Activated naive CD4-positive, alpha-beta T cell treated with Interleukin-2 at 50 U/mL for 16 hours (primary cell): Measurements from ENCODE around the gene KLHDC8A.

Experiments
- DNase-seq: peaks from one replicate; pipeline ENCODE4 v3.0.0-alpha.2; 2020

The KLHDC8A gene

DNA sequence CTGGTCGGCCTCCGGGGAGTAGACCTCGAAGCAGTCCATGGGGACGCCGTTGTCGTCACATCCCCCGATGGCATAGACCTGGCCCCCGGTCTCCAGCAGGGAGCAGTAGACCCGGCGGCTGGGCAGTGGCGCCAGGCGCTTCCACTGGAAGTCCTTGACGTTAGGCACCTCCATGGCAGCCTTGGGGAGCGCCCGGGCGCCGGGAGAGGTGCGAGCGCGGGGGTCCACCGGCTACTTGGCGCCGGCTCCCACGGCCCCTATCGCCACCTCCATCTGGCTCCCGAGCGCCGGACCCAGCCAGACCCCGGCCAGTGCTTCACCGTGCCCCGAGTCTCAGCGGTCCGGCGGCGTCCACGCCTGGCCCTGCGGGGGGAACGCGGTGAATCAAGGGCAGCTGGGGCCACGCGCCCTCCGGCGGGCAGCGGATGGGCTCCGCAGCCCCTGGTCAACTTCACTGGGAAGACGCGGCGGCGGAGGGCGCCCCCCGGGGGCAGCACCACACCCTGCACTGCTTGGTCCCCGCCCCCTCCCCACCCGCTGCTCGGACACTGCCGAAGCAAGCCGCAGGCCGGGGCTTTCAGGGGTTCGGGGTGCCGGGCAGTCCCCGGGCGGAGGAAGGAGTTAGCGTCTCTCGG, 13.2 kb downstream of the KLHDC8A start:
- DNase-seq: no peak

DNA sequence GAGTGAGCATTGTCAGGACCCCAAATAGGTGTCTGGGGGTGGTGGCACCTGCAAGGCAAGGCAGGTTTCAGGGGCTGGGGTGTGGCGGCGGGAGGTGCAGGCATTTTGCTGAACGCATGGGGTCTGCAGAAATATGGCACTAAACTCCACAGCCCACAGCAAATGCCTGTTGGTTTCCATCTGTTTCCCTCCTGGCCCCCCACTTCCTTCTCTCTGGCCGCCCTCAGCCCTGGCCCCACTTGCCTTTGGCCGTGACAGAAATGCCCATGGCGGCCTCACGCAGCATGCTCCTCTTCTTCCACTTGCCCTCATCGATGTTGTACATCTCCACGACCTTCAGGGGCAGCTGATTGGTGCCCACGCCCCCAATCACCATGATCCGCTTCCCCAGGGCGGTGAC, 13.7 kb downstream of the KLHDC8A start:
- DNase-seq: no peak

DNA sequence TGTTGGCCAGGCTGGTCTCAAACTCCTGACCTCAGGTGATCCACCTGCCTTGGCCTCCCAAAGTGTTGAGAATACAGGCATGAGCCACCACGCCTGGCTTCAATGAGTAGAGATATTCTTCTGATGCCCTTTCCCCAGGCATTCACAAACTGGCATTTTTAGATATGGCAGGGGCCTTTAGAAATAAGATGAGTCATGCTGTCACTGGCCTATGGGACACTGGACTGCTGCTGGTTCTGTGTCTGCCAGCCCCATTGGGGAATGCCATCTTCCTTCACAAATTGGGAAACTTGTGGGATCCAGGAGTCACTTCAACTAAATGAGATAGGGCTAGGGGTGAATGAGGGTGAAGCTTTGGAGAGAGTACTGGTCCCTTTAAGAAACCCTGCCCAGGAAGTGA, 16.0 kb downstream of the KLHDC8A start:
- no peak for DNase-seq

DNA sequence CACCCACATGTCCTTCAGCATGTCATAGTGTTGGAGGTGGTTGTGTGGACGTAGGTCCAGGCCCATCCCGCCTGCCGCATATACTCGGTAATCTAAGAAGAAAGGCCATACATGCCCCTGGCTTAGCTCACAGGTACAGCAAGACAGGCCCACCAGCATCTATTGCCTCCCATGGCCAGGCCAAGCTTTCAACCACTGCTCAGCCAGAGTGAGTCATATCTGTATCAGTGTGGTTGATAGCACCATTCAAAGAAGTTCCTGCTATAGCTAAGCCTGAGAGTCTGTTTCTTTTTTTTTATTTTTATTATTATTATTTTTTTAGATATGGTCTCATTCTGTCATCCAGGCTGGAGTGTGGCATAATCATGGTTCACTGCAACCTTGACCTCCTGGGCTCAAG, 17.0 kb downstream of the KLHDC8A start:
- DNase-seq: no peak

DNA sequence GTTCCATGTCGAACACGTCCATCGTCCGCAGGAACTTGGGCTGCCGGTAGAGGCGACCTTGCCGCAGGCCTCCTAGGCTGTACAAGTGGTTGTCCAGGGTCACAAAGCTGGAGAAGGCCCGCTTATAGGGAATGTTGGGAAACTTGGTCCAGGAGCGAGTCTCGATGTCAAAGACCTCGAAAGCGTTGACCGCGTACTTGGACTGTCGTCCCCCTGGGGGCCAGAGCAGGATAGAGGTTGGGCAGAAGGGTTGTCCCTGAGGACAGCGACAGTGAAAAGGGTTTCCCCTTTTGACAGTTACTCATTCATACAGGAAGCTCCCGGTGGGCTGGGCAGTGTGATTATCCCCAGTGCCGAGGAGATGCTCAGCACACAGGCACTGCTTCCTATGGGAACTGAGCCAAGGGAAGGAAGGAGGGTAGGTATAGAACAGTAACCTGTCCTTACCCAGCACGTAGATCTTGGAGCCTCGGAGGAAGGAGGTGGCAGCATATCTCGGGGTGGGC, 17.5 kb downstream of the KLHDC8A start:
- no peak for DNase-seq

DNA sequence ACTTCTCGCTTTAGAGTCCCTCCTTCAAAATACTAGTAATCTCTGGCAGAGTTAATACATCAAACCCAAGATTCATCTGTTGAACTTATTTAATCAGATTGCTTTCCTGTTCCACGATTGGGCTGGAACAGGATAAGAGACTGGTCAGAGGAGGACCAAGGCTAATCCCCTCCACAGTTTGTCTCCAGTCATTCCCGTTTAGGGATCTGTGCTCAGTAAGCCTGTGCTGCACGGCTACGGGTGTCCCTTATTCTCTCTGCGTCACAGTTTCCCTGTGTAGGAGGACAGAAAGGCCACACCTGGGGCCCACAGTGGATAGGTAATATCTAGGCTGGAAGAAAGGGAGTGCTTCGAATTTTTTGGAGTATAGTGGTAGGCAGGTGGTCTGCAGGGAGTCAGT, 18.7 kb downstream of the KLHDC8A start:
- DNase-seq: no peak

DNA sequence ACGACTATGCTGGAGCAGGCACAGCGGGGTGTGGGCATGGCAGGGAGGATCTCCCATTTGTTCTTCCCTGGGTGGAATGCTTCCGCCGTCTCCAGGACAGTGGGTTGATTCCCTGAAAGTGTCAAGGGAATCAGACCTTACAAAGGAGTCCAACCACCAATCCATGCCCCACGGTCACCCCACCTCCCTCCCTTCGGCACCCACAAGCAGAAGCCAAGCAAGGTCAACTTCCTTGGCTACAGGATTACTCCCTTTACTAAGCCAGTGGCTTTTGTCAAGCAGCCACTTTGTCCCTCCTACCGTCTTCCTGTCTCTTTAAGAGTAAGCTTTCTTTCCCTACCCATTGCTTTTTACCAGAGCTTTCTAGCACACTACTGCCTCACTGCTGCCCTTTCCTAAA, 19.2 kb downstream of the KLHDC8A start:
- no peak for DNase-seq

DNA sequence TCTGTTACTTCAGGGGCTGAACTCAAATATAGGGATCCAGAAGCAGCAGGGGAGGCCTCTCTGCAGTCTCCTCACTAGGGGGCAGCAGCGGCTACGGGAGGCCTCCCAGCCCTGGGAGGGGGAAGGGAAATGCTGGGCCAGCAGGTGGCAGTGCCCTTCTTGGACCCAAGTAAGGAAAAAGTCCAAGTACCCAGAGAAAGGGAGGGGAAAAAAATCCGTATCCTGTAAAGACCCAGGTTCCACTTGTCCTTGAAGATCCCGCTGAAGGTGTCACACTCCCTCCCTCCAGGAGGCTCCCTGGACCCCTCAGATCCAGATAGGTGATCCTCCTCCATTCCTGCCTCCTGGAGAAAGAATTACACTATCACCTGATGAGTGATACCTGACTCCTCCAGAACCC, 21.0 kb downstream of the KLHDC8A start:
- DNase-seq: peak; percentile 77

DNA sequence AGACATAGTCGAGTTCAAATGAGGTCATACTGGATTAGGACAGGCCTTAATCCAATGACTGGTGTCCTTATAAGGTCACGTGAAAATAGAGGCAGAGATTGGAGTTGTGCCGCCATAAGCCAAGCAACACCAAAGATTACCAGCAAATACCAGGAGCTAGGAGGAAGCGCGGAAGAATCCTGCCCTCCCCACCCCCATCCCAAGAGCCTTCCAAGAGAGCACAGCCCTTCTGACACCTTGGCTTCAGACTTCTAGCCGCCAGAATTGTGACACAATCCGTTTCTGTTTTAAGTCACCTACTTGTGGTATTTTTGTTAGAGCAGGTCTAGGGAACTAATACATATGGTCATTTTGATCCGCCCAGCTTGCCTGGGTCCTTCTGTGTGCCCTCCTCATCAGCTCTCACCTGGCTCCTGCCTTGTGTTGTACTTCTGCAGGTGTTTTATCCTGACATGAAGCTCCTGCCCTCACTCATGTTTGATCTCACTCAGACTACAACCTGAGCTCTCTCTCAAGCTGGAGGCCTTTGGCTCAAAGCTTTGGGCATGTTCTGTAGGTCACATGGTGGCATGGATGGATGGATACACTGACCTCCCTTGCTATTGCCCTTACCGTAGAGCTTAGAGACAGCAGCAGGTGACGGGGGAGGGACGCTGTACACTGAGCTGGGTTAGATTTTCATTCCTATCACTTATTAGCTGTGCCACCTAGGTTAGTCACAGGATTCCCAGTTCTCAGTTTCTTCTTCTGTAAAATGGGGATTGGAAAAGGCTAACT, 24.5 kb downstream of the KLHDC8A start:
- DNase-seq: no peak

- DNase-seq: no peak
Observed at GRCh38 chr1:205330150-205330549, 26.6 kb downstream of the KLHDC8A start.

DNA sequence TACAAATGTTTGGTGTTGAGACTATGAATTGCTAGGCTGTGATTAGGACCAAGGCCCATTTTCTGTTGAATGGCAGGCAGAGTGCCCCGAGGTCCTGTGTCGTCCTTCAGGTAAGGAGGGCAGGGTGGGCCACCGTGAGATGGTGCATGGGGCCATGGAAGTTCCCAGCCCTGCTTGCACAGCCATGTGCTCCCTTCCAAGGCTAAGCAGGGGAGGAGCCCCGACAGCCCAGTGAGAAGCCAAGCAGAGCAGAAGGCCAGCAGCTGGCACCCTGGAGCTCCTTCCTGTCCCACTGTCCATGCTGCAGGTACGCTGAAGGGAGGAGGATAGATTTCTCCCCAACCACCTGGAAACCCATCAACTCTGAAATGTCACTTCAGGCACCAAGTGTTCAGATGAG, 27.0 kb downstream of the KLHDC8A start:
- DNase-seq: no peak

DNA sequence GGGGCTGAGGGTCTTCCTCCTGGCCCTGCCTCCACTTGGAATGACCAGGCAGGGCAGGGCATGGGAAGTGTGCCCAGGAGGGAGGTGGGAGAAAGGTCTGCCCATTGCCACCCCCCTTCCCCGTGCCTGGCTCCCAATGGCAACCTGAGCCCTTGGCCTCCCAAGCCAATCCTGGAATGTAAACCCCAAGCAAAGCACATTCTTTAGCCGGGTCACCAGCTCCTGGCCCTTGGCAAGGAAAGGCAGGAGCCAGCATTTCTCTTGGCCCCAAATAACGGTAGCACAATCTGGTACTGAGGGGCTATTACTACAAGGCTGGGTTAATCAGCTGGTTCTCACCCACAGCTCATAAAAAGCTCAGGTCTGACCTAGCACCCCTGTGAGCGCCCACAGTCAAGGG, 28.2 kb downstream of the KLHDC8A start:
- no peak for DNase-seq

- no peak for DNase-seq
Observed at GRCh38 chr1:205326812-205327466, 29.8 kb downstream of the KLHDC8A start.

- DNase-seq: peak; percentile 43
Observed at GRCh38 chr1:205325334-205325884, 31.3 kb downstream of the KLHDC8A start.

DNA sequence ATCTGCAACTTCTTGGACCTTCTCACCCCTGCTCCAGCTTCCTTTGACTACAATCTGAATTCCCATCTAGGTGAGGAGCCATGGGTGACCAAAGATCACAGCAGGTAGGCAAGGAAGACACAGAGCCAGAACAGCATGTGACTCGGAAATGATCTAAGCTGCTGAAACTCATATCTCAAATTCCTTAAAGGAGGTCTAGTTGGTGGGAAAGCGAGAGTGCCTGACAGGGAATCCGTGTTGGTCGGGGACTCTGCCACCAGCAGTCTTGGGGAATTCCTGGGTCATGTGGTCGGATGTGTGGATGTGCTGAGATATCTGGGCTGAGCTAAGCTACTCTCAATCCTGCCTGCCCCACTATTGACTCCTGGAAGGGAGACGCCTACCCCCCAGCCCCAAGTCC, 31.9 kb downstream of the KLHDC8A start:
- DNase-seq: no peak

DNA sequence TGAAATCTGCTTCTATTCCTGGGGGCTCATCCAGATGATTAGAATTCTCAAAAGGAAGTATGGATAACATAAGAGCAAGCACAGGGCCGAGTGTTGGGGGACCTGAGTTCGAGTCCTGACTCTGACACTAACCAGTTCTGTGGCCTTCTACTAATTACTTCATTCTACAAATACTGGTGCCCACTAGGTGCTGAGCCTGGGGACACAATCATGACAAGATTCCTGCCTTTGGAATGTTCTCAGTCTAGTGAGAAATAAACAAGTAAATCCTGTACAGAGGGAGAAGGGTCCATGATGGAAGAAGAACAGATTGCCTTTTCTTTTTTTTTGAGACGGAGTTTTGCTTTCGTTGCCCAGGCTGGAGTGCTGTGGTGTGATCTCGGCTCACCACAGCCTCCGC, 32.9 kb downstream of the KLHDC8A start:
- no peak for DNase-seq

GRCh38 chr1:205321959-205322283, 34.8 kb downstream of the KLHDC8A start:
- no peak for DNase-seq

DNA sequence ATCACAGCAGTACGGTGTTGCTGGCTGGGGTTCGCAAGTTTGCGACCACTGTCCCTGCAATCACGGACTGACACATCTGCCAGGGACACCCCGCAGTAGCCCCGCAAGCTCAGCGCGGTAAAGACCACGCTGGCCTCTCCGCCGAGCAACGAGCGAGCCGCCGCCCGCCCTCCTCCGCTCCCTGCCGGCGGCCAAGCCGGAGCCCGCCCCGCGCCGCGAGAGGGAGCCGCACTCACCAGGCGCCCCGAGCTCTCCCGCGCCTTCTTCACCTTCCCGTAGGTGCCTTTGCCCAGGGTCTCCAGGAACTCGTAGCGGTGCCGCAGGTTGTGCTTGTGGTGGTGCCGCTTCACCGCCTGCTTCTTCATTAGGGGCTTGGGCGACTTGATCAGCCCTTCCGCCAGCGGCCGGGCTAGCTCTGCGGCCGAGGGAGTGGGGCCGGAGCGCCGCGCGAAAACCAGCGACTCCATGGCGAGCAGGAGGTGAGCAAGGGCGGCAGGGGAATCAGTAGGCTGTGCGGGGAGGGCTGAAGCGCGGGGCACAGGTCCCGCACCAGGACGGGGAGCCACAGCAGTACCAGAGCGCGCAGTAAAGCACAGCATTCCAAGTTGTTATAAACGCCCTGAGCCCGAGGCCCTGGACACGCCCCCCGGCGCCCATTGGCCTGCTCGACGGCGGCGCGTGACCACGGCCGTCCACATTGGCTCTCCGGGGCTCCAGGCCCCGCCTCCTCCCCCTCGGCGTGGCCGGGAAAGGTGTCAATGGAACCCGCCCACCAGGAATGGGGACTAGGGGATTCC, 35.4 kb downstream of the KLHDC8A start, which contains the start of gene NUAK2:
Gene NUAK2, minus strand, starts transcription at position 584 of the 797 bp plus-strand sequence. Its CDS starts 117 bp downstream, at position 467.
- DNase-seq: peak; percentile 85

DNA sequence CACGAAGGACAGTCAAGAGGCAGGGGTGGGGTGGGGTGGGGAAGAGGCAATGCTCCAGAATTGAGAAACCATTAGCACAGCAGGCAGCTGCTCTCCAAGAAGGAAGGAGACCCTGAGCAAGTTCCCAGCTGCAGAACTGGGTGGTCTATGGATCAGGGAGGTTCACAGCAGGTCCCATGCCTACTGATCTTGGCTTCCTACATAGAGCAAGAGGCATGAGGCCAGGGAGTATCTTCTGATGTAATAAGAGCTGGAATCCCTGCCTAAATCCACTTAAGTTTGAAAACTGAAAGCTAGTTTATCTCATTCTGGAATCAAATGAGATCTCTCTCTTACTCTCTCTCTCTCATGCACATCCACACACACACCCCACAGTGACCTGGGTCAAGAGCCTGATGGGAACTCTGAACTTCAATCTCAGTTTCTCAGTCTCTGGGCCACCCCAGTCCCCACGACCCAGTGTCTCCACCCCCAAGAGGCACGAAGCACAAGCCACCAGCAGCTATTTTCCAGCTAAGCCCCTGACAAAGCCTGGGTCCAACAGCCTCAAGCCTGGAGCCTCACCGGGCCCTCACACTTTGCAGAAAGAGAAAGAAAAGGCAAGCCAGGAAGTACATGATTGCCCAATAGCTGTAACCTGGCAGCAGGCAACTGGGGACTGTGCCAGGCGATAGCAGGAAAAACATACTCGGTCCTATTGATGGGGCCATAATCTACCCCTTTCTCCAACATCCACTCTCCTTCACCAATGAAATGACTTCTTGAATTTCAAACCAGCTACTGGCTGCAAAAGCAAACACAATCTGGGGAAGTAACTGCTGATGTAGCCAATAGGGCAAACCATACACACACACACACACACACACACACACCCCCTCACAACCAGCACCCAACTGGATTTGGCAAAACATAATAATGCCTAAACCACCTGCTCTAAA, 37.4 kb downstream of the KLHDC8A start:
- DNase-seq: peak; percentile 31

DNA sequence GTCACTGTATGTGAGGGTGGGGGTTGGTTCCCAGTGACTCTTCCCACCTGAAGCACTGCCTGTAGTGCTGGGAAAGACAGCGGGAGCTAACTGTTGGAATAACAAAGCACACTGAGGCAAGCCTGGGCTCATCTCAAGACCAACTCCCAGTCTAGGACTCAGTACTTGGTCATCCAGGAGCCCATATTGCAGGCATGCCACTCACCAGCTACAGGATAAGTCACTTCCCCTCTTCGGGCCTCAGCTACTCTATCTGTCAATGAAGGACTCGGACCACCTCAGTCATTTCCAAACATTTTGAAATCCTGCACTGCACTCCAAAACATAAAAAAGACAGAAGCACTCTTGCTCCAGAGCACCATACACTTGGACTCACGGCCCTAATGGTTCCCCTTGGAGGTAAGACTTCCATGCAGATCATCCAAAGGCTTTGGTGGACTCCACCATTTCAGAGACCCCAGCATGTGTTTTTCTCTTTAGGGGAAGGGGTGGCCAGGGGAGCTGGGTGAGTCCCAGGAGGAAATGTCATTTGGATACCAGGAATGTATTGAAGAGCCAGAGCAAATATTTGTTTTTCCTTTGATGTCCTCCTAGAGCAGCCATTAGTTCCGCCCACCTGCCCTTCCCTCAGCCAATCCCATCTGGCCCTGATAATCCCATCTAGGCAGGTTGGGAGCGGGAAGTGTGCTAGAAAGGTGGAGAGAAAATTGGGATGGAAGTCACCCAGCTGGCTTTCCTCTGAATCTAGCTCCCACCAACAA, 38.3 kb downstream of the KLHDC8A start:
- DNase-seq: no peak
